IMR-90 (cell line): ENCODE data around the gene IL18BP.

Experiments used
- BHLHE40 ChIP-seq: fragments of 150-350 bp; IDR thresholded peaks from 2 replicates; pipeline ENCODE4 v1.6.1; 2016; ENCODE audit warnings: mild to moderate bottlenecking, low read depth, low read length
- CEBPB ChIP-seq: IDR thresholded peaks from 2 replicates; pipeline ENCODE4 v1.6.1; 2012; ENCODE audit warnings: low read depth, low read length, improper control_type of control experiment
- MAZ ChIP-seq: IDR thresholded peaks from 2 replicates; pipeline ENCODE4 v1.6.1; 2012; ENCODE audit warnings: low read depth, mild to moderate bottlenecking, low read length, improper control_type of control experiment, moderate library complexity, borderline replicate concordance
- MXI1 ChIP-seq: IDR thresholded peaks from 2 replicates; pipeline ENCODE4 v1.6.1; 2012; ENCODE audit warnings: low read depth, mild to moderate bottlenecking, low read length, moderate library complexity, borderline replicate concordance
- POLR2A ChIP-seq: IDR thresholded peaks from 2 replicates; pipeline ENCODE4 v1.6.1; 2012; ENCODE audit warnings: mild to moderate bottlenecking, low read depth, low read length
- RAD21 ChIP-seq: IDR thresholded peaks from 2 replicates; pipeline ENCODE4 v1.6.1; 2012; ENCODE audit warnings: low read length, improper control_type of control experiment
- RCOR1 ChIP-seq: IDR thresholded peaks from 2 replicates; pipeline ENCODE4 v1.6.1; 2012; ENCODE audit warnings: mild to moderate bottlenecking, low read length, improper control_type of control experiment; ENCODE audit not compliant: insufficient replicate concordance
- RFX5 ChIP-seq: IDR thresholded peaks from 2 replicates; pipeline ENCODE4 v1.8.0; 2012; ENCODE audit warnings: low read depth, mild to moderate bottlenecking, low read length, moderate library complexity
- TF ChIP-seq, protein P1 (sequence below): conservative IDR thresholded peaks from 2 replicates; pipeline ENCODE4 v1.5.1; 2012; ENCODE audit warnings: mild to moderate bottlenecking, low read depth, low read length, improper control_type of control experiment

DNA sequence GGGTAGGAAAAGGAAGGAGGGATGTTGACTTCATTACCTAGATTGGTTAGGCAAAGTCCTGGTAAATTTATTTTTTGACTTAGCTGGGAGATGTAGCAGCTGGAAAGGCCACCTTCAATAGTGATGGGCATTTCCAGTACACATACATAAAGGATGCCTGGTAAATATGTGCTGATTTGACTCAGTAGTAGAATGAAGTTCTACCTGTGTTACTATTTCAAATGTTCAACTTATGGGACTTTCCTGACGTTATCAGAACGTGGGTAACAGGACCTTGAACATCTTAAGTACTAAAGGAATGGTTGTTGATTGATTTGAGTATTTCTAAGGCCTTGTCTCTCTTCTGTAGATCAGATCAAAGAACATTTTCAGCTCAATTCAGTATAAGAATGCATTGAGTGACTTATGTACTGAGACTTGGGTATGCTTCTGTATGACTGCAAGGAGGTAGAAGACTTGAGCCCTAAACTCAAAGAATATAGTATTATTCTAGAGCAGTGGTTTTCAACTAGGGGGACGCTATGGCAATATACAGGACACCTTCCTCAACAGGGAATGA is 42.7 kb upstream of the IL18BP start:
- TF ChIP-seq, protein P1, sequence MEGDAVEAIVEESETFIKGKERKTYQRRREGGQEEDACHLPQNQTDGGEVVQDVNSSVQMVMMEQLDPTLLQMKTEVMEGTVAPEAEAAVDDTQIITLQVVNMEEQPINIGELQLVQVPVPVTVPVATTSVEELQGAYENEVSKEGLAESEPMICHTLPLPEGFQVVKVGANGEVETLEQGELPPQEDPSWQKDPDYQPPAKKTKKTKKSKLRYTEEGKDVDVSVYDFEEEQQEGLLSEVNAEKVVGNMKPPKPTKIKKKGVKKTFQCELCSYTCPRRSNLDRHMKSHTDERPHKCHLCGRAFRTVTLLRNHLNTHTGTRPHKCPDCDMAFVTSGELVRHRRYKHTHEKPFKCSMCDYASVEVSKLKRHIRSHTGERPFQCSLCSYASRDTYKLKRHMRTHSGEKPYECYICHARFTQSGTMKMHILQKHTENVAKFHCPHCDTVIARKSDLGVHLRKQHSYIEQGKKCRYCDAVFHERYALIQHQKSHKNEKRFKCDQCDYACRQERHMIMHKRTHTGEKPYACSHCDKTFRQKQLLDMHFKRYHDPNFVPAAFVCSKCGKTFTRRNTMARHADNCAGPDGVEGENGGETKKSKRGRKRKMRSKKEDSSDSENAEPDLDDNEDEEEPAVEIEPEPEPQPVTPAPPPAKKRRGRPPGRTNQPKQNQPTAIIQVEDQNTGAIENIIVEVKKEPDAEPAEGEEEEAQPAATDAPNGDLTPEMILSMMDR: no peak
- TF ChIP-seq MXI1: no peak
- no peak for TF ChIP-seq MAZ
- TF ChIP-seq RFX5: no peak
- TF ChIP-seq RCOR1: no peak
- TF ChIP-seq POLR2A: no peak
- no peak for TF ChIP-seq RAD21
- TF ChIP-seq BHLHE40: no peak
- no peak for TF ChIP-seq CEBPB
